HG03439 (cell line): Measurements from ENCODE around the gene ZIC3.
"Not testable (repeated sequence)": the region's sequence is repeated elsewhere in the genome, so short reads cannot be mapped to it uniquely, and the experiment has no call there.

ENCODE experiments used
- ATAC-seq: cut with Tn5 transposase; IDR thresholded peaks from one replicate; pipeline ENCODE4 v1.9.1; 2021; ENCODE audit warnings: mild to moderate bottlenecking, moderate library complexity; ENCODE audit not compliant: unreplicated experiment

Gene ZIC3

GRCh38 chrX:137565921-137566745 is at the start of gene ZIC3:
TSS of gene ZIC3 (plus strand) at chrX:137566127. CDS start at chrX:137566692, 565 bp downstream.
- ATAC-seq: no peak

GRCh38 chrX:137519459-137519858 is 46.5 kb upstream of the ZIC3 start:
- no peak for ATAC-seq

GRCh38 chrX:137545711-137546651 is 19.9 kb upstream of the ZIC3 start:
- no peak for ATAC-seq

- no peak for ATAC-seq
Measured at GRCh38 chrX:137547291-137547690, 18.6 kb upstream of the ZIC3 start.

- ATAC-seq: no peak
Measured at GRCh38 chrX:137548261-137548660, 17.7 kb upstream of the ZIC3 start.

- ATAC-seq: no peak
Measured at GRCh38 chrX:137549073-137549472, 16.9 kb upstream of the ZIC3 start.

GRCh38 chrX:137549851-137550664 is 15.9 kb upstream of the ZIC3 start:
- no peak for ATAC-seq

- no peak for ATAC-seq
Measured at GRCh38 chrX:137550665-137551261, 15.2 kb upstream of the ZIC3 start.

- ATAC-seq: not testable (repeated sequence)
Measured at GRCh38 chrX:137552098-137552497, 13.8 kb upstream of the ZIC3 start.

- no peak for ATAC-seq
Measured at GRCh38 chrX:137562096-137562495, 3.8 kb upstream of the ZIC3 start.

- ATAC-seq: no peak
Measured at GRCh38 chrX:137563681-137564651, 2.0 kb upstream of the ZIC3 start.

- ATAC-seq: no peak
Measured at GRCh38 chrX:137565318-137565904, 516 bp upstream of the ZIC3 start.

GRCh38 chrX:137566746-137567679 is 1.1 kb downstream of the ZIC3 start:
- no peak for ATAC-seq

- no peak for ATAC-seq
Measured at GRCh38 chrX:137567682-137568232, 1.8 kb downstream of the ZIC3 start.

- ATAC-seq: no peak
Measured at GRCh38 chrX:137568741-137569469, 3.0 kb downstream of the ZIC3 start.

- ATAC-seq: no peak
Measured at GRCh38 chrX:137569470-137569891, 3.6 kb downstream of the ZIC3 start.
